Measurements from ENCODE around the gene PIK3AP1. TPM values are rescaled to one million over a fixed set of nuclear protein-coding genes. Genes with fewer than 3 reads are reported as not detected.

PIK3AP1 gene
- polyA plus RNA-seq, 1 of the 3 experiments (the other 2 are of a cell fraction) = 0.07 TPM

DNA sequence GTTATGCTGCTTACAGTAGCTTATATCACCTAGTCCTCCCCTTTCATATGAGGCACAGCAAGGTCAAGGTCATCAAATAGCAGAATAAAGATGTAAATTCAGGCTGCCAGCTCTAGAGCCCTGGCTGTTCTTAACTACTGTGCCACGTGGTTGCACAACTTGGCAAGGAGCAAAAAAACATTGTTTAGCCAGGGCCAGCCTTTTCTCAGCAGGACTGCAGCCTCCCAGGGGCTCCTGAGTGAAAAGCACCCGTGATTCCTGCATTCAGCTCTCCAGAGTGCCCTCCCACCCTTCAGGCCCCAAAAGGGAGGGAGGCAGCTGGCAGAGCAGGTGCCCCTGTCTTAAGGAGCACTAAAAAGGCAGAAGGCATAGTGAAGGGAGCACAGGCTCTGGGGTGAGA, 101.7 kb downstream of the PIK3AP1 start:
- H3K4me3 ChIP-seq (ENCODE audit: low read depth in 2 of 2, low read length in 1 of 2) = no peak overlapping the region
- H2AFZ ChIP-seq (ENCODE audit: low read depth) = no peak overlapping the region
- TF ChIP-seq RXRA (IDR thresholded peaks at IDR 0.05; ENCODE audit: borderline replicate concordance, low read depth) (no peak), SMC3 (IDR thresholded peaks at IDR 0.05; ENCODE audit: low read depth, low read length) (no peak), TCF12 (IDR thresholded peaks at IDR 0.05) (no peak), RCOR1 (IDR thresholded peaks at IDR 0.05; ENCODE audit: low read length) (no peak), FOSL2 (IDR thresholded peaks at IDR 0.05; ENCODE audit: borderline replicate concordance, low read depth) (no peak), EP300 (IDR thresholded peaks at IDR 0.05; ENCODE audit: borderline replicate concordance in 1 of 2, low read depth in 1 of 2, low read length in 1 of 2) (no peak), POLR2AphosphoS5 (IDR thresholded peaks at IDR 0.05; ENCODE audit: low read depth, low read length) (no peak), GATA2 (CRISPR knock-in tag; IDR thresholded peaks at IDR 0.05) (no peak), JUND (IDR thresholded peaks at IDR 0.05) (no peak), SIN3A (IDR thresholded peaks at IDR 0.05; ENCODE audit: borderline replicate concordance, low read depth, low read length) (no peak)
- ChIA-PET CTCF (no interaction called here), POLR2A (no interaction called here)
- no peaks in the 10 kb centered on the region for H3K9me2 ChIP-seq
- H3K9ac ChIP-seq = no peak overlapping the region
- H3K27ac ChIP-seq (ENCODE audit: low read depth in 2 of 2, low read length in 1 of 2) = no peak overlapping the region
- no peaks in the 10 kb centered on the region for H3K36me3 ChIP-seq (replicated peaks in 1 of 2; ENCODE audit: control insufficient read depth in 1 of 2, insufficient read depth in 2 of 2, low read length in 1 of 2)
- no peaks in the 10 kb centered on the region for H4K20me1 ChIP-seq (ENCODE audit: insufficient read depth)
- no peaks in the 10 kb centered on the region for H3K9me3 ChIP-seq
- no peaks in the 10 kb centered on the region for H3F3A ChIP-seq (replicated peaks; ENCODE audit: insufficient read depth)
- 25% methylated on average over 2 of the region's 2 CpGs for WGBS (ENCODE audit: low lambda C conversion rate)
- H3K79me2 ChIP-seq (ENCODE audit: insufficient read depth) = no peaks in the 10 kb centered on the region
- no peaks in the 10 kb centered on the region for H3K27me3 ChIP-seq (ENCODE audit: insufficient read depth)
- no peak overlapping the region for H3K4me2 ChIP-seq
- DNase-seq = no peak
- H3K4me1 ChIP-seq (ENCODE audit: control insufficient read depth in 1 of 2, insufficient read depth in 2 of 2, low read depth in 1 of 2, low read length in 1 of 2) = peaks cover 6 to 8% of the 10 kb centered on the region in 2 experiments; a peak in 1 of 4 replicates

DNA sequence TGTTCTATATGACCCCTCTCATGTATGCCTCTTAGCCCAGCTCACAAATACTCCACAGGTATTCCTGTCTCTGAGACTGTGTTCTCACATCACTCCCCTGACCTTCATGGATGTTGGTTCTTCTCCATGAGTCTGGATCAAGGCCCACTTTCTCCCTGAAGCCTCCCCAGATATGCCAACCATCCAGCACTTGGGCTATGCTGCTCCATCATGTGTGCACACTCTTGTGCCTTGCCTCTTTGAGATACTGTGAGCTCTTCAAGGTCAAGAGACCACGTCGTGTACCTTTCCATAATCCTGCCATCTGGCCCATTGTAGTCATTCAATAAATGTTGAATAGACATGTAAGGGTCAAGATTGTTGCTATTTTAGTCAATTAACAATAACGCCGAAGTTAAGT, 103.4 kb downstream of the PIK3AP1 start:
- POLR2A ChIA-PET = no interaction called here
- Histone ChIP-seq H3K9me3 (no peaks in the 10 kb centered on the region), H3K79me2 (ENCODE audit: insufficient read depth) (no peaks in the 10 kb centered on the region), H2AFZ (ENCODE audit: low read depth) (no peak overlapping the region), H3K9ac (no peak overlapping the region), H3K4me2 (no peak overlapping the region), H3K4me3 (ENCODE audit: low read depth in 2 of 2, low read length in 1 of 2) (no peak overlapping the region), H4K20me1 (ENCODE audit: insufficient read depth) (no peaks in the 10 kb centered on the region), H3K27me3 (ENCODE audit: insufficient read depth) (no peaks in the 10 kb centered on the region), H3F3A (replicated peaks; ENCODE audit: insufficient read depth) (no peaks in the 10 kb centered on the region), H3K4me1 (ENCODE audit: control insufficient read depth in 1 of 2, insufficient read depth in 2 of 2, low read depth in 1 of 2, low read length in 1 of 2) (peaks cover 6 to 8% of the 10 kb centered on the region in 2 experiments; a peak in 1 of 4 replicates), H3K36me3 (replicated peaks in 1 of 2; ENCODE audit: control insufficient read depth in 1 of 2, insufficient read depth in 2 of 2, low read length in 1 of 2) (no peaks in the 10 kb centered on the region), H3K27ac (ENCODE audit: low read depth in 2 of 2, low read length in 1 of 2) (no peak overlapping the region), H3K9me2 (no peaks in the 10 kb centered on the region)
- no peak for DNase-seq
- 73% methylated on average over 4 of the region's 4 CpGs for WGBS (ENCODE audit: low lambda C conversion rate)
- TF ChIP-seq SIN3A (IDR thresholded peaks at IDR 0.05; ENCODE audit: borderline replicate concordance, low read depth, low read length) = no peak
- TF ChIP-seq TEAD4 (IDR thresholded peaks at IDR 0.05; ENCODE audit: borderline replicate concordance, insufficient read depth) = no peak
- no peak for TF ChIP-seq YY1 (IDR thresholded peaks at IDR 0.05; ENCODE audit: low read depth)
- TF ChIP-seq, protein P1, sequence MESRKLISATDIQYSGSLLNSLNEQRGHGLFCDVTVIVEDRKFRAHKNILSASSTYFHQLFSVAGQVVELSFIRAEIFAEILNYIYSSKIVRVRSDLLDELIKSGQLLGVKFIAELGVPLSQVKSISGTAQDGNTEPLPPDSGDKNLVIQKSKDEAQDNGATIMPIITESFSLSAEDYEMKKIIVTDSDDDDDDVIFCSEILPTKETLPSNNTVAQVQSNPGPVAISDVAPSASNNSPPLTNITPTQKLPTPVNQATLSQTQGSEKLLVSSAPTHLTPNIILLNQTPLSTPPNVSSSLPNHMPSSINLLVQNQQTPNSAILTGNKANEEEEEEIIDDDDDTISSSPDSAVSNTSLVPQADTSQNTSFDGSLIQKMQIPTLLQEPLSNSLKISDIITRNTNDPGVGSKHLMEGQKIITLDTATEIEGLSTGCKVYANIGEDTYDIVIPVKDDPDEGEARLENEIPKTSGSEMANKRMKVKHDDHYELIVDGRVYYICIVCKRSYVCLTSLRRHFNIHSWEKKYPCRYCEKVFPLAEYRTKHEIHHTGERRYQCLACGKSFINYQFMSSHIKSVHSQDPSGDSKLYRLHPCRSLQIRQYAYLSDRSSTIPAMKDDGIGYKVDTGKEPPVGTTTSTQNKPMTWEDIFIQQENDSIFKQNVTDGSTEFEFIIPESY (IDR thresholded peaks at IDR 0.05; ENCODE audit: borderline replicate concordance, low read depth) = no peak
- TF ChIP-seq SMC3 (IDR thresholded peaks at IDR 0.05; ENCODE audit: low read depth, low read length) = no peak
- no peak for TF ChIP-seq RAD21 (IDR thresholded peaks at IDR 0.05; ENCODE audit: low read length)
- no peak for TF ChIP-seq TAF1 (IDR thresholded peaks at IDR 0.05; ENCODE audit: borderline replicate concordance, low read depth, low read length)
- TF ChIP-seq RXRA (IDR thresholded peaks at IDR 0.05; ENCODE audit: borderline replicate concordance, low read depth) = no peak
- TF ChIP-seq, protein P2, sequence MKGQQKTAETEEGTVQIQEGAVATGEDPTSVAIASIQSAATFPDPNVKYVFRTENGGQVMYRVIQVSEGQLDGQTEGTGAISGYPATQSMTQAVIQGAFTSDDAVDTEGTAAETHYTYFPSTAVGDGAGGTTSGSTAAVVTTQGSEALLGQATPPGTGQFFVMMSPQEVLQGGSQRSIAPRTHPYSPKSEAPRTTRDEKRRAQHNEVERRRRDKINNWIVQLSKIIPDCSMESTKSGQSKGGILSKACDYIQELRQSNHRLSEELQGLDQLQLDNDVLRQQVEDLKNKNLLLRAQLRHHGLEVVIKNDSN (IDR thresholded peaks at IDR 0.05; ENCODE audit: borderline replicate concordance, low read depth) = no peak
- no peak for TF ChIP-seq NRF1 (IDR thresholded peaks at IDR 0.05; ENCODE audit: low read depth, low read length)
- TF ChIP-seq RFX5 (IDR thresholded peaks at IDR 0.05; ENCODE audit: low read length) = no peak
- TF ChIP-seq EZH2phosphoT487 (IDR thresholded peaks at IDR 0.05; ENCODE audit: borderline replicate concordance, low read depth) = no peak
- no peak for TF ChIP-seq RCOR1 (IDR thresholded peaks at IDR 0.05; ENCODE audit: low read length)
- no peak for TF ChIP-seq NFIC (IDR thresholded peaks at IDR 0.05; ENCODE audit: borderline replicate concordance)
- no peak for TF ChIP-seq MXI1 (IDR thresholded peaks at IDR 0.05; ENCODE audit: low read depth, low read length)
- TF ChIP-seq, protein P3, sequence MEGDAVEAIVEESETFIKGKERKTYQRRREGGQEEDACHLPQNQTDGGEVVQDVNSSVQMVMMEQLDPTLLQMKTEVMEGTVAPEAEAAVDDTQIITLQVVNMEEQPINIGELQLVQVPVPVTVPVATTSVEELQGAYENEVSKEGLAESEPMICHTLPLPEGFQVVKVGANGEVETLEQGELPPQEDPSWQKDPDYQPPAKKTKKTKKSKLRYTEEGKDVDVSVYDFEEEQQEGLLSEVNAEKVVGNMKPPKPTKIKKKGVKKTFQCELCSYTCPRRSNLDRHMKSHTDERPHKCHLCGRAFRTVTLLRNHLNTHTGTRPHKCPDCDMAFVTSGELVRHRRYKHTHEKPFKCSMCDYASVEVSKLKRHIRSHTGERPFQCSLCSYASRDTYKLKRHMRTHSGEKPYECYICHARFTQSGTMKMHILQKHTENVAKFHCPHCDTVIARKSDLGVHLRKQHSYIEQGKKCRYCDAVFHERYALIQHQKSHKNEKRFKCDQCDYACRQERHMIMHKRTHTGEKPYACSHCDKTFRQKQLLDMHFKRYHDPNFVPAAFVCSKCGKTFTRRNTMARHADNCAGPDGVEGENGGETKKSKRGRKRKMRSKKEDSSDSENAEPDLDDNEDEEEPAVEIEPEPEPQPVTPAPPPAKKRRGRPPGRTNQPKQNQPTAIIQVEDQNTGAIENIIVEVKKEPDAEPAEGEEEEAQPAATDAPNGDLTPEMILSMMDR (IDR thresholded peaks at IDR 0.05) = no peak
- CTCF ChIA-PET = interaction anchor here (0.9 kb wide), 1 partner anchor 24 kb away, joined by 3 read pairs; no protein-coding TSS in a partner anchor
